ENCODE results near the gene CFAP53.

CFAP53 gene

DNA sequence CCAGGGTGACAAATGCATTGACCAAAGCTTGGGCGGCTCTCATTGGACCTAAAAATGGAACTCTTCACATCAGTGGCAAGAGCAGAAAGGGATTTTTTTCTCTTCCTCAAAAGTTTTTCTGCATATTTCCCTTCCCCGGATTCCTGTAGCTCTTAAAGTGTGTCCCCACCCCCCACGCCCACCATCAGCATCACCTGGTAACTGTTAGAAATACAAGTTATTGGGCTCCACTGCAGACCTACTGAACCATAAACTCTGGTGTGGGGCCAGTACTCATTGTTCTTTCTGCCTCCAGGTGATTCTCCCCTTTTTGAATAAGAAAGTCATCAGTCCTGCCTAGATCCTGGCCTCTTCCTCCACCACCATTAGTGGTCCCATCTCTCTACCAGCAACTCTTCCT lies 70.0 kb downstream of the CFAP53 start:
- DNase-seq (ENCODE audit: low read depth in 4 of 4, low spot score in 1 of 4) = no peak

DNA sequence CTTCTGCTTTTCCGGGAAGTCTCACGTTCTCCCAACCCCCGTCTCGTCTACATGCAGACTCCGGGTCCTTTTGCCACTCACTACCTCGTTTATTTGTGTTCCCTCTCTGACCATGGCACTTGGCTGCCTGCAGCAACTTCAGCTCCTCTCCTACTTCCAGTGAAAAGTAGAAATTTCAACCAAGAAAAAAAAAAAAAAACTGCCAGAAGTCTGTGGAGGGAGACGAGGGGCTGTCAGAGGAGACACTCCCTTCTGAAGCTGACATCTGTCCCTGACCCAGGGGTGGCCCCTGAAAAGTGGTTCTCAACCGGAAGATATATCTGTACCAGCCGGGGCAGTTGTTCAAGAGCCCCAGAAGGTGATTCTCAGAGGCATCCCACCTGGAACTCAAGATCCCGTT lies 70.6 kb downstream of the CFAP53 start:
- no peak for DNase-seq (ENCODE audit: low read depth in 4 of 4, low spot score in 1 of 4)

DNA sequence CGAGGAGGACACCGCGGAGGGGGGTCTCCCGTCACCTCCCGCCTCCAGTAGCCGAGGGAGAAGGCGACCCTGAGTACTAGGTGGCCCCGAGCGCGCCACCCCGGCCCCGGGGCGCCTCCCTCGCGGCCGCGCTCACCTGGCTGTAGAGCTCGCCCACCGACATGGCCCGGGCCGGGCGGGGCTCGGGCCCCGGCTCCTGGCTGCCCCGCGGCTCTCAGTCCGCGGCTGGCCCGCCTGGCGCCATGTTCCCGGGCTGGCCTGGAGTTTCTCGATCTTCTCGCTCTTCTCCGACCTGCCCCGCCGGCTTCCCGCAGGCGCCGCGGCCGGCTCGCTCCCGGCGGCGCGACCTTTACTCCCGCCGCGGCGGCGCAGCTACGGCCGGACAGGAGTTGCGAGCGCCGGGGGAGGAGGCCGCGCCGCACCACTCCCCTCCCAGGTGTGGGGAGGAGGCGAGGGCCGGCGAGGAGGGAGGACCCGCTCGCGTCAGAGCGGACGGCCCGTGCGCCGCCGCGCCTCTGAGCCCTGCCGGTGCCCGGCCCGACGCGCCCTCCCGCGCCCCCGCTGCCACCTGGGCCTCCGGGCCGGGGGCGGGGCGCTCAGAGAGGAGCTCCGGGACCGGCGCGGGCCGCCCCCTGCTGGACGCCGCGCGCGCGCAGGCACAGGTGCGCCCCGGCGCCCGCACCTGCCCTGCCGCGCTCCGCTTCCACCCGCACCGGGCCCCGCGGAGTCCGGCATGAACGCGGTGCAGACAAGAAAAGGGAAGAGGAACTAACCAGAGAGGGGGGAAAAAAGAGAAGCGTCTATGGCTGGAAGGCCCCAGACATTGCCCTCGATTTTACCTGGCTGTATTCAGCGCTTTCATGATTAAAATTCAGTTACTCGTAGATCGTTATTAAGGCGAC lies 71.4 kb downstream of the CFAP53 start, which contains the start of gene MYO5B:
Gene MYO5B, minus strand, starts transcription at position 517 of the 902 bp plus-strand sequence. Its CDS starts 354 bp downstream, at position 163.
- DNase-seq (ENCODE audit: low read depth in 4 of 4, low spot score in 1 of 4) = peak in 3 of 4 experiments; percentile 14 to 48 (median 33)

DNA sequence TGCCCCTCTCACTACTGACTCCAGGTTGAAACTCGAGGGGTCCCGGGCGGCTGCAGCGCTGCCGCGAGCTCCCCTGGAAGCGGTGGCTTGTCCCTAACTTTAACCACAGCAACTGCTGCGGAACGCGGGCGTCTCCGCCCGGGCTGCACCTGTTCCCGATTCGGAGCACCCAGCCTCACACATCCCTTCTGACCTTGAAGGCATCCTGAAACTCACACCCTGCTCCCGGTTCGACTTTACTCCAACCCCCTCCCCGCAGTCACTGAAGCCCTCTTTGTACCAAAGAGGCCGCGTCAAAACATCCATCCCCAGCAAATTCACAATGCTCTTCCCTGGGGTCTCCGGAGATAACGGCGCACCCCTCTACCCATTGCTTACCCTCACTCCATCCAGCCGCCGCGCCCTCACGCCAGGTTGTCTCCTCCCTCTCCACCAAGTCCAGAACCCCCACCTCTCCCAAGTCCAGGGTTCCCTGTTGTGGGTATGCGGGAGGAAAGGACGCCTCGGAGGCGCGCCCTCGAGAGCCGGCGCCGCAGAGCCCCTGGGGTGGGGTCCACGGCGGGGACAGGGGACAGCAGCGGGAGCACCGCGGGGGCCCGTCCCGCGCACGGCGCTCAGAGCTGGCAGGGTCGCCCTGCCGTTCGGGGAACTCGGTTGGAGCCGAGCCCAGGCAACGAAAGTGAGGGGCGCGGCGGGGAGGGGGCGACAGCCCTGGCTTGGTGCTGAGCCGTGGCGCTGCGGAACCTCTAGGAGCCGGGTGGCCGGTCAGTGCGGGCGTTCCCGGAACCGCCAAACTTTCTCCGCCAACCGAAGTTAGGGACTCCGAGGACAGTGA lies 72.3 kb downstream of the CFAP53 start:
- no peak for DNase-seq (ENCODE audit: low read depth in 4 of 4, low spot score in 1 of 4)

DNA sequence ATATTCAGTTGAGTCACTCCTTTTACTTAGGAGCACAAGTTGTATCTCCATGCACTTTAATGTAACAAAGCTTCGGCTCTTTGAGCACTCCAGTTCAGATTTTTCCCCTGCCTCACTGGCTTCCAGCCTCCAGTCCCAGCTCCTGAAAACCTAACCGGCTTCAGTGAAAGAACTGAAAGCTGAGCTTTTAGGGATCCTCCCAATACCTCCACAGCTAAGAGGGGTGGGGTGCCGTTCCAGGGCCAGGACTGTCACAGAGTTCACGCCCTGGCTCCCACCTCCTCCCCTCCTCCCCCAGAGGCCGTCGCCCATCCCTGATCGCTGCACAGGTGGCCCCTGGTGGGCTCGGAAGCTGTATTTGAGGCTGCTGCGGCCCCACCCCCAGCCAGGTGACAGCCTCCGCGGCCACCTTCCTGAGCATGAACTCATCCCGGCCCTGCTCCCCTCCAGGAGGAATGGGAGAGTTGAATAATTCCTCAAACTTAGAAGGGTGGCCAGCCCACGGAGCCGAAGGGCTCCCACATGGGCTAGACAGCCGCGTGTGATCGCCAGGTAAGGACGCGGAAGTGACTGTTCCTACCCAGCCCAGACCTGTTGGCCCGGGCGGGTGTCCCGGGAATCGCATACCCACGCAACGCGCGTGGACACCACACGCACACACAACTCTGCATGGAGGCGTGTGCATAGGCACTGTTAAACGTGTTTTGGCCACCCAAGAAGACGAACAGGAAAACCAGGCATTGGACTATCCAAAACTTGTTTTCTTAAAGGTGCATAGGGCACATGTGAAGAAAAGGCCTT lies 73.1 kb downstream of the CFAP53 start:
- no peak for DNase-seq (ENCODE audit: low read depth in 4 of 4, low spot score in 1 of 4)

DNA sequence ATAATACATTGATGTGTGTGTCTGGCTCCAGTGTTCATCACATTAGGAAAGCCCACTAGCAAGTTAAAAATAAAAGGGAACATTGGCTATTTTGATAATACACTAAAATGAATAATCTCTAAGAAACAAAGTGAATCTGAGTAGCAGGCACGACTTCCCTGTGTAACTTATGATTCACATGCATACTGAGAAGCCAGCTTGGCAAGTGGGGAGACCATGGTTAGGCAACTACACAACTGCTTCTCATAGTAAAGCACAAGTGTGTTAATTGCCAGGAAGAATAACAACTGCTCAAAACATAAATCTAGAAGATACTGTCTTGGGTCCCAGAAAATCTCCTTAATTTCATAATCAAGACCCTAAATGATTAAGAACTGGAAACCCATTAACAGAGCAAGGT lies 75.4 kb downstream of the CFAP53 start:
- no peak for DNase-seq (ENCODE audit: low read depth in 4 of 4, low spot score in 1 of 4)

DNA sequence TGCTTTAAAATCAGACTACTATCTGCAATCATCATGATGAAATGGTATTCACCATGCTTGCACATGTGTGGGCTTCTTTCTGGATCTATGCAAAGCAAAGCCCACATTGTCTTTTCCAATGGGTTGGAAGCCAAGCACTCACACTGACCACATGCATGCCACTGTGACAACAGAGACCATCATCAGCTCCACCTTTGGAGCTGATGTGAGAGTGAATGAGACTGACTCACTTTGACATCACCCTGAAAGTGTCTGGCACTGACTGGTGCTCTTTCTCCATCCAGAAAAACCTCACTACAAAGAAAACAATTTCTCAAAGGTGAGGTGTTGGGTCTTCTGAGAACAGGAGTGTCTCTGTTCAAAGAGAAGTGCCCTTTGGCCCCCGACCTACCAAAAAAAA lies 76.1 kb downstream of the CFAP53 start:
- no peak for DNase-seq (ENCODE audit: low read depth in 4 of 4, low spot score in 1 of 4)

DNA sequence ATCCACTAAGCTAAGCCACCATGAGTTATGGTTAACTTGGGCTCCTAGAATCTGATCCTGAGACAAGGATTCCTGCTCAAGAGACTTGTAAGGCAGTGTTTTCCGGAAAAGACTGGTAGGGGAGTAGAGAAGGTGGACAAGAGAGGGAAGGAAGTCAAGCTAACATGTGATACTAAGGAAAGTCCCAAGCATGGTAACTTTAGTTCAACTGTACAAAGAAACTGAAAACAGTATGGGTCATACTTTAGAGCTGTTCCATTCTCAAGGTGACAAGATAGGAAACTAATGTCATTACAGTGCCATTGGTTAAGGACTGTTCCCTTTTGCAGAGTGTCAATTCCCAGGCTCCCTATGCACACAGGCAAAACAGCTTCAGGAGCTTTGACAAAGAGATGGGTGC lies 77.1 kb downstream of the CFAP53 start:
- DNase-seq (ENCODE audit: low read depth in 4 of 4, low spot score in 1 of 4) = no peak

DNA sequence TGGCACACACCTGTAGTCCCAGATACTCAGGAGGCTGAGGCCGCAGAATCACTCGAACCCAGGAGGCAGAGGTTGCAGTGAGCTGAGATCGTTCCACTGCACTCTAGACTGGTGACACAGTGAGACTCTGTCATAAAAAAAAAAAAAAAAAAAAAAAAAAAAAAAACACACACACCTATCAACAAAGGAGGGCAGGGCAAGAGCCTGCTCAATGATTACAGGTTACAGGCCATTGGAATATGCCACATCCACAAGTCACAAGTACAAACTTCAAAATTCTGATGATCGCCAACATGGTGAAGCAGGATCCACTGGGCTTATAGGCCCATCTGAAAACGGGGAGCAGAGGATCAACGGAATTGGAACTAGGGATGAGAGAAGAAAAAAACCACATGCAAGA lies 77.6 kb downstream of the CFAP53 start:
- no peak for DNase-seq (ENCODE audit: low read depth in 4 of 4, low spot score in 1 of 4)

DNA sequence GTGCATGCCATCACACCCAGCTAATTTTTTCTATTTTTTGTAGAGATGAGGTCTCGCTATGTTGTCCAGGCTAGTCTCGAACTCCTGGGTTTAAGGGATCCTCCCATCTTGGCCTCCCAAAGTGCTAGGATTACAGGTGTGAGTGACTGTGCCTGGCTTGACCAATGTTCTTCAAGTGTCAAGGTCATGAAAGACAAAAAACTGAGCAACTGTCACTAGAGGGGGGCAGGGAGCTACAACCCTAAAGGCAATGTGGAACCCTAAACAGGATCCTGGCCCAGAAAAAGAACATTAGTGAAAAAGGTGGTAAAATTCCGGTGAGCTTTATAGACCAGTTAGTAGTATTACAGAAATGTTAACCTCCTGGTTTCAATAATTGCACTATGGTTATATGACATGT lies 78.6 kb downstream of the CFAP53 start:
- DNase-seq (ENCODE audit: low read depth in 4 of 4, low spot score in 1 of 4) = no peak

DNA sequence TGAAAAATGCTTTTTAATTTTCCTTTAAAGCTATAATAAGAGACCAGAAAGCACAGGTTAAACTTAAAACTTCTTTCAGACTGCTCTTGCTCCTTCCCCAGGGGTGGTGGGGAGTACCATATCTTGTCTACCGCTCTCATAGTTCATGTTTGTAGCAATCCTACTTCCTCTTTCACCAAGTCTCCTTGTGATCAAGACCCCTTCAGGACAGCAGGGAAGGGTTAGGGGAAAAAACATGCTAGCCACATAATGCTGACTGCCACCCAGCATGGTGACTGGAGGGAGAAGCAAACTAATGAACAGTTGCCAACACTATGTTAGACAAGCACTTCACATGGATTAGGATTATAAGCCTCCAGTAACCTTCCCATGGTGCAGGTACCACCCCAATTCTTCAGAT lies 79.9 kb downstream of the CFAP53 start:
- no peak for DNase-seq (ENCODE audit: low read depth in 4 of 4, low spot score in 1 of 4)

DNA sequence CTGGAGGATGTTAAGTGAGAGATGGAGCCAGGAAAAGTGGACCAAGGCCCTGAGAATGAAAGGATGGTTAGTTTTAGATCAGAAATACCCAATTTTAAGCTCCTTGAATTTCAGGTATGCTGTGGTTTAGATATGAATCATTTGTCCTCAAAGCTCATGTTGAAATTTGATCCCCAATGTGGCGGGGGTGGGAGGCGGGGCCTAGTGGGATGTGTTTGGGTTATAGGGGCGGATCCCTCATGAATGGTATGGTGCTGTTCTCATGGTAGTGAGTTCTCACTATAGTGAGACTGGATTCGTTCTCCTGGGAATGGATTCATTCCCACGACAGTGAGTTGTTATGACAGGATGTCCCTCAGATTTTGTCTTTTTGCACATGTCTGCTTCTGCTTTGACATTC lies 82.7 kb downstream of the CFAP53 start:
- DNase-seq (ENCODE audit: low read depth in 4 of 4, low spot score in 1 of 4) = no peak

DNA sequence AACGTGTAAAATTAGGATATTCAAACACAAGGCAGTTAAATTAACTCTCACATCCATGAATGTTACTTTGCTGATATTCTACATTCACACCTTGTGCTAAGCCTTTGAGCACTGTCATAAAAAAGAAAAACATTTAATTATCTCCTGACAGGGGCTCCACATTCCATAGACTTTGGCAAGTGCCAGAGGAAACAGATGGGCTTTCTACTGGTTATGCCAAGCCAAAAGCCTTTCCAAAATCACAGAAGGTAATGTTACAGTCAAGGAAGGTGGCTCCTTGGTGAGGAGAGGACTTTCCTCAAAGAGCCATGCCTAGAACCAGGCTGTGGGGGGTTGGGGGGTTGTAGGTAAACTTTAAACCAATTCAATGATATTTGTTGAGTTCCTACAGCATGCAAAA lies 83.8 kb downstream of the CFAP53 start:
- no peak for DNase-seq (ENCODE audit: low read depth in 4 of 4, low spot score in 1 of 4)

DNA sequence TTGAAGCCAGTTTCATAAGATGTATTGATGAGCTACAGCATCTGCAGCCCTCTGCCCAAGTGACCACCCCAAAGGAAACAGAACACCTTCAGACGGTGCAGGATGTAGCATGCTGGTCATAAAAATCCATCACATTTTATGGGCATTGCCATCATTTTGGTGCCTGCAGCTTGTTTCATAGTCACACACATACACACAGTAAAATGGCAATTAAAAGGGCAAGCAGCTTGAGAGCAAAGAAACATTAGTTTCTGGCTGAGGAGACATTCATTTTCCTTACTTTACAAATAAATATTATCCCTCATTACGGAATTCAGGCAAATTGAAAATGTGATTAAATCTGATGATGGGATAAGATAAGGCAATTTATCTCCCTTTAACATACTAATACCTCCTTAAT lies 84.7 kb downstream of the CFAP53 start:
- DNase-seq (ENCODE audit: low read depth in 4 of 4, low spot score in 1 of 4) = no peak

DNA sequence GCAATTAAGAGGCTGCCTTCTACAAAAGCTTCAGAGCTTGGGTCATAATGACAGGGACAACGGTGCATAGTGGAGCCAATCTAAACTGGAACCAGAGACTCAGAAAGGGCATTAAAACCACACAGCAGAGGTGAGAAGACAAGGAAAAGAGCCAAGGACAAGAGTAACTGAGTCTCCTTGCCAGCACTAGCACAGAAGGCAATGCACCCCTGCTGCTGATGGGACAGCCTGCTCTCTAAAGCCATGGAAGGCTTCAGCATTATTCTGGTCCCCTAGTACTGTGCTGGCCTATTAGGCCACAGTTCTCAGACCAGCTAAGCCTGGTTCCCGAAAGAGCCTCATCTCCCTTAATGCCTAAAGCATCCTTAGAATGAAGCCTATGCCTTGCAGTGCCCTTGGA lies 86.8 kb downstream of the CFAP53 start:
- no peak for DNase-seq (ENCODE audit: low read depth in 4 of 4, low spot score in 1 of 4)

DNA sequence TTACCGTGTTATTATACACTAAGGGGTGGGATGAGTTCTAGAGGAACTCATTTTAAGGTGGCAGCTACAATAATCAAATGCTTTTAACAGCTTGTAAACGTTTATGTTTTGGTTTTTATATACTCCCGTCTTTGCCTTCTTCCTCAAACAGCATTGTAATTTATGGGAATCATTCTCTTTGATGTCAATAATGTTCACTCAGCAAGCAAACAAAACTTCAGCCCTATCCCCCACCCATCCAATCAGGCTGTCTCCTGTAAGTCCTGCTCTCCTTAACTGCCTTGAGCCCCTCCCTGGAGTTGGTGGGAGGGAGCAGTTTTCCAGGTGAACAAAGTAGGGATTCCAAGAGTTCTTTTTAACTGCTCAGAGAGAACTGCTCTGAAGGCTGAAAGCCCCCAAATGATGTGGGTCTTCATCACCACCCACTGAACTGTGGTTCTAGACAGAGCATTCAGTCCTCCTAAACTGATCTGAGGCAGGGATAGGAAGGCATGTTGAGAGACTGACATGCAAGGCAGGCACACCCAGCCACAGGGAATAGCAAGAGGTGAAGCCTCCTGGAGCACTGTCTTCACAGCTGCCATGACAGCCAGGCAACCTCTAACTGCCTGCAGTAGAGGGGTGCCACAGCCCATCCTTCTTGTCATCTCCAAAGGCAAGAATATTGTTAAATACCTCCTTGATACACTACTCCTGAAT lies 88.9 kb downstream of the CFAP53 start:
- no peak for DNase-seq (ENCODE audit: low read depth in 4 of 4, low spot score in 1 of 4)

Measured in stimulated activated CD4-positive, alpha-beta T cell treated with anti-CD3 and anti-CD28 coated beads, Interleukin-1b, Interleukin-23, amount 100 ng/mL, for 24 hours (primary cell).